Choroid plexus epithelial cell (primary cell): Measurements from ENCODE around the gene TAF6.

ENCODE experiments used
- DNase-seq: peaks from one replicate; pipeline ENCODE4 v3.0.0-alpha.2; 2010; ENCODE audit warnings: low read depth
- H3K4me3 ChIP-seq: 2 replicates; pipeline ENCODE4 v1.5.1; 2011; ENCODE audit warnings: low read depth, mild to moderate bottlenecking, control low read depth, low read length, moderate library complexity
- TF ChIP-seq, protein P1 (sequence below): conservative IDR thresholded peaks from 2 replicates; pipeline ENCODE4 v1.5.1; 2011; ENCODE audit warnings: low read depth, mild to moderate bottlenecking, control low read depth, inconsistent platforms, low read length, moderate library complexity

The TAF6 gene

GRCh38 chr7:100155553-100156317 is 36.6 kb upstream of the TAF6 start:
- TF ChIP-seq, protein P1, sequence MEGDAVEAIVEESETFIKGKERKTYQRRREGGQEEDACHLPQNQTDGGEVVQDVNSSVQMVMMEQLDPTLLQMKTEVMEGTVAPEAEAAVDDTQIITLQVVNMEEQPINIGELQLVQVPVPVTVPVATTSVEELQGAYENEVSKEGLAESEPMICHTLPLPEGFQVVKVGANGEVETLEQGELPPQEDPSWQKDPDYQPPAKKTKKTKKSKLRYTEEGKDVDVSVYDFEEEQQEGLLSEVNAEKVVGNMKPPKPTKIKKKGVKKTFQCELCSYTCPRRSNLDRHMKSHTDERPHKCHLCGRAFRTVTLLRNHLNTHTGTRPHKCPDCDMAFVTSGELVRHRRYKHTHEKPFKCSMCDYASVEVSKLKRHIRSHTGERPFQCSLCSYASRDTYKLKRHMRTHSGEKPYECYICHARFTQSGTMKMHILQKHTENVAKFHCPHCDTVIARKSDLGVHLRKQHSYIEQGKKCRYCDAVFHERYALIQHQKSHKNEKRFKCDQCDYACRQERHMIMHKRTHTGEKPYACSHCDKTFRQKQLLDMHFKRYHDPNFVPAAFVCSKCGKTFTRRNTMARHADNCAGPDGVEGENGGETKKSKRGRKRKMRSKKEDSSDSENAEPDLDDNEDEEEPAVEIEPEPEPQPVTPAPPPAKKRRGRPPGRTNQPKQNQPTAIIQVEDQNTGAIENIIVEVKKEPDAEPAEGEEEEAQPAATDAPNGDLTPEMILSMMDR: no peak
- no peak for DNase-seq
- H3K4me3 ChIP-seq: no peak overlapping the region

- no peak overlapping the region for H3K4me3 ChIP-seq
- no peak for DNase-seq
- TF ChIP-seq, protein P1: no peak
Measured at GRCh38 chr7:100154651-100155491, 35.7 kb upstream of the TAF6 start.

GRCh38 chr7:100153708-100154535 is 34.8 kb upstream of the TAF6 start:
- DNase-seq: no peak
- H3K4me3 ChIP-seq: no peak overlapping the region
- TF ChIP-seq, protein P1: no peak

- DNase-seq: no peak
- TF ChIP-seq, protein P1: no peak
- no peak overlapping the region for H3K4me3 ChIP-seq
Measured at GRCh38 chr7:100152937-100153666, 33.9 kb upstream of the TAF6 start.

GRCh38 chr7:100152404-100152803 is 33.2 kb upstream of the TAF6 start:
- H3K4me3 ChIP-seq: no peak overlapping the region

More at GRCh38 chr7:100152404-100152803, 33.2 kb upstream of the TAF6 start:
- no peak for DNase-seq
- TF ChIP-seq, protein P1: no peak
